GM19238 (cell line): ENCODE measurements around the gene NMT1.

Experiments used
- DNase-seq: peaks from one replicate; pipeline ENCODE4 v3.0.0; 2011; ENCODE audit warnings: low spot score; ENCODE audit not compliant: insufficient read length

NMT1 gene

GRCh38 chr17:45060797-45061605 is at the start of gene NMT1:
Gene NMT1 (plus strand): TSS chr17:45061317. CDS start chr17:45061330, 13 bp downstream.
- DNase-seq, result peak; percentile 88

GRCh38 chr17:45011767-45012166 is 49.4 kb upstream of the NMT1 start:
- DNase-seq, result no peak

GRCh38 chr17:45013021-45013997 is 47.8 kb upstream of the NMT1 start:
- no peak for DNase-seq

DNA sequence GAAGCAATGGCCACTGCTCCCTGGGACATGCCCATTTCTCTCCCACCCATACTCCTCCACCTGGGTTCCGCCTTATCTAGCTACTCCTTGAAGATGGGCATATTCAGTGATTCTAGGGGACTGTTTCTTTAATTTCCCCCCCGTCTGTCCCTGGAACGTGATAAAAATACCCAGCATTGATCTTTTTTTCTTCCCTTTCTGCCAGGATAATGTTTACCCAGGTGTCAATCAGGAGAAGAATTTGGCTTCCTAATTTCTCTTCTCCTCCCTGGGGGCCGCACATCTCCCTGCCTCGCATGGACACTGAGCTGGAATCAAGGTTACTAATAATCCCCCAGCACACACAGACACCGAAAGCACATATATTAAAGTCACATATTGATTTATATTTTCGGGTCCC is 44.9 kb upstream of the NMT1 start:
- DNase-seq, result no peak

- no peak for DNase-seq
Measured at GRCh38 chr17:45016823-45017222, 44.3 kb upstream of the NMT1 start.

GRCh38 chr17:45018514-45018847 is 42.6 kb upstream of the NMT1 start:
- no peak for DNase-seq

- peak; percentile 44 for DNase-seq
Measured at GRCh38 chr17:45018848-45019711, 42.0 kb upstream of the NMT1 start.

DNA sequence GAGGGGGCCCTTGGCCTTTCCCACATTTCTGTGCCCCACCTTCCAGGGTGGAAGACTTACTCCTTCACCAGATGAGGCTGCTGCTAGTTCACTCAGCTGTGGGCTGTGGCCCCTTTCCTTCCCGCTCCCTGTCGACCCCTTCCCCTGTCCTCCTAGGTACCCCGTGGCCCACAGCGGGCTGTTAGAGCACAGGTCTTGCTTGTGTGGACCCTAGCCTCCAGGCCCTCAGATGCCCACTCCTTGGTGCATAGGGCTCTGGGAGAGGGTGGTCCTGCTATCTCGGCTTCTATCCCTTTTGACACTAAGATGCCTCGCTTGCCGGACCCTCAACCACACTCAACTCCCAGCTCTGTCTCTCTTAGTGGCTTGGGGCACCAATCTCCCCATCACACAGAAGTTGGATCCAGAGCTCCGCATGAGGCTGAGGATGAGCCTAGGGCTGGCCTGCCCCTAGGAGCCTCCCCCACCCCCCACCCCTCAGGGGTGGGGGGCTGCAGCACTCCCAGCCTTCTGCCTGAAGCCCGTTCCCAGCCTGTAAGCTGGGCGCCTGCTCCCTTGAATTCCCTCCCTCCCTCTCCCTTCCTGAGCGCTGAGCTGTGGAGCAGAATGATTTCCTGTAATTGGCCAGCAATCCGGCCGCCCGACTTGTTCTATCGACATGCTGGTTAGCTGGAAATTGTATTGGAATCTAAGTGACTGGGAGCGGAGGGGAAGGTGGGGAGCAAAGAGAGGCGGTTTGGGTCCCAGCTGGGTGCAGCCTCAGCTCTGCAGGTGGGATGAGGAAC is 40.6 kb upstream of the NMT1 start:
- DNase-seq, result no peak

- DNase-seq, result peak; percentile 89
Measured at GRCh38 chr17:45021607-45022287, 39.4 kb upstream of the NMT1 start.

DNA sequence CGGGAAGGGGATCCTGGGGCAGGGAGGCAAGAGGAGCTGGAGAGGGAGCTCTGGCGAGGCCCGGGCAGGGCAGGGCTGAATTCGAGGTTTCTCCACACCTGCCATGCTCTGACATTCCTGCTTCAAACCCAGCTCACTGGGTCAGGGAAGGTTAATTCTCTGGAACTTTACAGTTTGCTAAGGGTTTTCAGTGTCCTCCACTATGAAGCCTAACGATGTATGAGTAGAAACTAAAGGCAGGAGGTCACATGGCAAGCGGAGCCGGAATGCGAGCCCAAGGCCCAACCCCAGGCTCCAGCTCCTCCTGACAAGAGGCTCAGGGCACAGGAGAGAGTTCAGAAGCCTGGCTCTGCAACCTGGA is 38.8 kb upstream of the NMT1 start:
- no peak for DNase-seq

DNA sequence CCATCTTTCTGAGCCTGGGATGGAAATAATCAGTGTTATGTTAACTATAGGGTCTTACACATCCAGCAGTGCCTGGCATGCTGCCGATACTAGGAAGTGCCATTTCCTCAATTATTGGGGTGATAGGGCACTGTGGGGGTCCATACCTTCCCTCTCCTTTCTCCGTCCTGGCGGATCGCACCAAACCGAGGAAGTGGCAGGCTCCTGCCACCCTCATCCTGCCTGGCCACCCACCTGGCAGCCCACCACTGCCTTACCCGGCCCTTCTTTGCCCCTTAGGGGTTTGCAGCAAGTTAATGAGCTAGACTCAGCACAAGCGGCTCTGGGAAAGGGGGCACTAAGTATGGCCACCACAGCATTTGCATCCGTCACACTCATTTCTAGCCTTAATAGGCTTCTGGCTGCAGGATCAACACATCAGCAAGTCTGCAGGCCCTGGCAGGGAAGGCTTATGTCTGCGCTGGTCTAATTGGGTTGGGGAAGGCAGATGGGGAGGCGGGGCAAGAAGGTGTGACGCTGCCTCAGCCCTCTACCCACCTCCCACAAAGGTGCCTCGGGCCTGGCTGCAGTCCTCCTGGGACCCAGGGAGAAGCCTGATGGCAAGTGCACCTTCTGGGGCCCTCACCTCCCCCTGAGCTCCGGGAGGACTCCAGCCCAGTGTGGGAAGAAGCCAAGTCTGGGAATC is 38.3 kb upstream of the NMT1 start:
- no peak for DNase-seq

GRCh38 chr17:45029096-45029495 is 32.0 kb upstream of the NMT1 start:
- DNase-seq, result no peak

DNA sequence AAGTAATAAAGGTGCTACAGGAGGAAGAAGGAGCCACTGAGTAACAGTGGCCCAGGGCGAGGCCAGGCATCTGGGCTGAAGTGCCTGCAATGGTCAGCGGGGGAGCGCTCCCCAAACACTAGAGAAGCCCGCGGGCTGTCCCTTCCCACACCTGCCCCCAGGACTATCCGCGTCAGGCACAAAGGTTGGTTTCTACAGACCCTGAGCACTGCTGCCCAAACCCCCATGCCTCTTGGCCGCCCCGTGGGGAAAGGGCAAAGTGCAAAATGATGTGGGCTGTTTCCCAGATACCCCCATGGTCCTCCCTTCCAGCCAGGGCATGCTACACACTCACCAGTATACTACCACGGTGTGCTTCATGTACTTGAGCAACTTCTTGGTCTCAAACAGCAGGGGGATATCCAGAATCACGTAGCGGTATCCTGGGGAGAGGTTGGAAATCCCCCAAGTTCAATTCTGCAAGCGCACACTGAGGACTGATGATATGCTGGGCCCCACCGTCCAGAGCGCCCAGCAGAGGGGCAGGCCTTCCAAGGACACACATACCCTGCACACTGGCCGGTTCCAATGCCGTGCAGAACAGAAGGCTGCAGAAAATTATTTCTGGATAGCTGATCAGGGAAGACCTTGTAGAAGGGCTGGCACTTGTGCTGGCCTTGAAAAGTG is 31.2 kb upstream of the NMT1 start:
- DNase-seq, result no peak

GRCh38 chr17:45030733-45031132 is 30.4 kb upstream of the NMT1 start:
- no peak for DNase-seq

DNA sequence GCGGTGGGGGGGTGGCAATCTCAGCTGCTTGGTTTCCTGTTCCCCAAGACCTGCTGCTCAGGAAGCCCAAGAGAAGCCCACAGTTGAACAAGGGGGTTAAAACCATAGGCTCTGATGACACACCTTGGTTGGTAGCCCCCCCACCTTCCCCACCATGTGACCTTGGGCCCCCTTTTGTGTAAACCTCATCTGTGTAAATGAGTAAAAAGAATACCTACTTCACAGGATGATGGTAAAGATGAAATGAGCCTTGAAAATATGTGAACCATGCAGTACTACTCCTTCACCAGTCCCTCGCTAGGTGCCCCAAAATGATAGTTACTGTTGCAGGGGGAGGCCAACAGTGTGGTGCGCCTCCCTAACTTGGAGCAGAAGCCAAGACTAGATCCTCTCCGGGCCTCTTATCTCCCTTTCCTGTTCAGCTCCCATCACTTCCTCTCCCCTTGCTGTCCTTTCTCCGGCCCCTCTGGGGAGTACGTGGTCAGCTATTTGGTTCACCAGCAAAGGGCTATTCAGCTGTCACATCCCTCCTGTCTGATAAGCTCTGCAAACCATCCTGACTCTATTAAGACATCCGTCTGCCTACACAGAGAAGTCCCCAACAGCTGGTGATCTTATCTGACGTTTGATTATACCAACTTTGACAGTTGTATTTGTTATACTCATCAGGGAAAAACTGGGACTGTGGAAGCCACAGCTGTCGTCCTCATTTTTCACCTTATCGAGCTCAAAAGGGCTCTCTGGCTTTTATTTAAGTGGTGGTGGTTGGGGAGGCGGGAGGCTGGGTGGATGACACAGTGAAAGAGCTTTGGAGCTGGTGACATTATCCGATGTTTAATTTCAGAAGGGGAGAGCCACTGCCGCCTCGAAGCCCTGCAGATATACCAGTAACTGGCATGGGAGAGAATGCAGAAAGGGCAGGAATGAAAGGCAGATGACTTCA is 29.6 kb upstream of the NMT1 start:
- DNase-seq, result no peak

DNA sequence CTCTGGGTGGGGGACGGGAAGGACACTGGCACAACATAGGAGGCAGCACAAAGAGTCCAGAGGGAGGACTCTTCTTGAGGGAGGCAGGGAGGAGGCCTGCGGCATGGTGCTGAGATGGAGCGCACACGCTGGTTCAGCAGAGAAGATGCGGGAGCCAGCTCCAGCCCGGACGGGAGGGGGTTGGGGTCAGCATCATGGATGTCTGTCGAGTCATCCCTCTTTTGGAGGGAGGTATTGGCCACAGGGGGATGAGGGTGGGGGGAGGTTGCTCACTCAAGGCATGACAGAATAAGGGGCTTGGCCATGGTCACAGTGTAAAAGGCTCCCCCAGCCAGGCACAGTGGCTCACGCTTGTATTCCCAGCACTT is 29.0 kb upstream of the NMT1 start:
- DNase-seq, result no peak

- DNase-seq, result no peak
Measured at GRCh38 chr17:45034599-45034998, 26.5 kb upstream of the NMT1 start.

GRCh38 chr17:45035848-45036247 is 25.3 kb upstream of the NMT1 start:
- DNase-seq, result no peak
